Endodermal cell (in vitro differentiated cells): ENCODE results near the gene PYCR2. TPM values are rescaled to one million over a fixed set of nuclear protein-coding genes. Genes with fewer than 3 reads are reported as not detected.

ENCODE experiments used
- DNase-seq: peaks from one replicate; pipeline ENCODE4 v3.0.0-alpha.2; 2017
- H3K27ac ChIP-seq: 2 replicates; pipeline ENCODE4 v1.5.1; 2013; ENCODE audit warnings: mild to moderate bottlenecking, low read depth, low read length, moderate library complexity
- H3K27me3 ChIP-seq: 2 replicates; pipeline ENCODE4 v1.6.1; 2013; ENCODE audit warnings: mild to moderate bottlenecking, low read length, moderate library complexity; ENCODE audit not compliant: insufficient read depth, control insufficient read depth, poor library complexity, severe bottlenecking
- H3K36me3 ChIP-seq: 2 replicates; pipeline ENCODE4 v1.7.0; 2013; ENCODE audit warnings: mild to moderate bottlenecking, low read length, moderate library complexity; ENCODE audit not compliant: control insufficient read depth, insufficient read depth
- H3K4me1 ChIP-seq: one replicate; pipeline ENCODE4 v1.7.0; 2013; ENCODE audit warnings: low read length; ENCODE audit not compliant: control insufficient read depth, insufficient read depth
- H3K4me3 ChIP-seq: 2 replicates; pipeline ENCODE4 v1.5.1; 2013; ENCODE audit warnings: mild to moderate bottlenecking, low read length, moderate library complexity
- H3K9ac ChIP-seq: 2 replicates; pipeline ENCODE4 v1.6.1; 2013; ENCODE audit warnings: mild to moderate bottlenecking, low read length, moderate library complexity; ENCODE audit not compliant: poor library complexity, severe bottlenecking; ENCODE audit errors: extremely low read depth
- H3K9me3 ChIP-seq: 2 replicates; pipeline ENCODE4 v1.6.1; 2013; ENCODE audit warnings: mild to moderate bottlenecking, low read length, moderate library complexity; ENCODE audit not compliant: control insufficient read depth
- H3K27ac Mint-ChIP-seq: 2 replicates; pipeline ENCODE4 v1.8.0; 2020; ENCODE audit warnings: mixed read lengths
- H3K27me3 Mint-ChIP-seq: 2 replicates; pipeline ENCODE4 v1.8.0; 2021; ENCODE audit warnings: mild to moderate bottlenecking, mixed read lengths; ENCODE audit not compliant: insufficient read depth
- H3K36me3 Mint-ChIP-seq: 2 replicates; pipeline ENCODE4 v1.8.0; 2020; ENCODE audit warnings: low read depth, mixed read lengths
- H3K4me1 Mint-ChIP-seq: 2 replicates; pipeline ENCODE4 v1.8.0; 2020; ENCODE audit warnings: mixed read lengths
- H3K4me3 Mint-ChIP-seq: 2 replicates; pipeline ENCODE4 v1.8.0; 2020; ENCODE audit warnings: mild to moderate bottlenecking, moderate library complexity, mixed read lengths
- H3K9me3 Mint-ChIP-seq: 2 replicates; pipeline ENCODE4 v1.8.0; 2020; ENCODE audit warnings: mild to moderate bottlenecking, mixed read lengths
- WGBS, 2 experiments: methylation state at CpG; one replicate each; pipeline versions ENCODE4 v1.1.5 to v1.1.7; 2013; ENCODE audit warnings: missing lambda C conversion rate in 2 of 2, mixed read lengths in 1 of 2; ENCODE audit not compliant: insufficient coverage in 1 of 2, insufficient read length in 1 of 2; 5-methylcytosine and 5-hydroxymethylcytosine counted together
- total RNA-seq, 2 donors: library from RNA; stranded (reverse); fragmentation: NEBNext Ultra II Directional in 1 of 2; extraction: Animal tissue kit (Norgen Biotek cat#: 25700) in 1 of 2; gene quantifications; 2 replicates in 1 of 2; 3 replicates in 1 of 2; pipeline ENCODE4 v1.2.1, GENCODE V29; 2021
- TF ChIP-seq, protein P1 (sequence below): fragments of 200-600 bp; sonication (generic); conservative IDR thresholded peaks from 2 replicates; pipeline ENCODE4 v1.5.0; 2021; ENCODE audit warnings: antibody characterized with exemption, mild to moderate bottlenecking

The PYCR2 gene
- total RNA-seq, 2 donors from 2014 or later: 94.5 to 101 TPM

DNA sequence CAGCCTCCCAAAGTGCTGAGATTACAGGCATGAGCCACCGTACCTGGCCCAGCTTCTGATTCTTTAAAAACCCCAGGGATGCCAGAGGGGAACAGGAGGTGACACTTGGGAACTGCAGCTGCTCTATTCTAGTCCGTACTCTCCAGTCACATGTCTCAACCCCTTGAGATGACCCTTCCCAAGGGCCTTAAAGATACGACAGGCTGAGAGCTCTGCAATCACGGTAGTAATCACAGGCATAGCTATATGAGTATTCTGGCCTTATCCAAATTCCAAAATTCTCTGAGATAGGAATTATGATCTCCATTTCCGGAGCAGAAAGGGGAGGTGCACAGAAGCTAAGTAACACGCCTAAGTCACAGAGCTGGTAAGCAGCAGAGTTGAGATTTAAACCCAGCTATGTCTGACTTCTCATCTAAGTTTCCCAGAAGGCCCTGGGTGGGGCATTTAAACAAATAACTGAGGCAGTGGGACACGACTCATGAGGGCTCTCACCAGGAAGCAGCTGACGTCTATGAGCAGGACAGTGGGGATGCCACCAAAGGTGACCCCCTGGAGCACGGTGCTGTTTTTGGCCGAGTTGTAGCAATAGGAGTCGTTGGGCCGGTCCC is 47.0 kb downstream of the PYCR2 start:
- no peaks in the 10 kb centered on the region for H3K9me3 ChIP-seq
- TF ChIP-seq, protein P1, sequence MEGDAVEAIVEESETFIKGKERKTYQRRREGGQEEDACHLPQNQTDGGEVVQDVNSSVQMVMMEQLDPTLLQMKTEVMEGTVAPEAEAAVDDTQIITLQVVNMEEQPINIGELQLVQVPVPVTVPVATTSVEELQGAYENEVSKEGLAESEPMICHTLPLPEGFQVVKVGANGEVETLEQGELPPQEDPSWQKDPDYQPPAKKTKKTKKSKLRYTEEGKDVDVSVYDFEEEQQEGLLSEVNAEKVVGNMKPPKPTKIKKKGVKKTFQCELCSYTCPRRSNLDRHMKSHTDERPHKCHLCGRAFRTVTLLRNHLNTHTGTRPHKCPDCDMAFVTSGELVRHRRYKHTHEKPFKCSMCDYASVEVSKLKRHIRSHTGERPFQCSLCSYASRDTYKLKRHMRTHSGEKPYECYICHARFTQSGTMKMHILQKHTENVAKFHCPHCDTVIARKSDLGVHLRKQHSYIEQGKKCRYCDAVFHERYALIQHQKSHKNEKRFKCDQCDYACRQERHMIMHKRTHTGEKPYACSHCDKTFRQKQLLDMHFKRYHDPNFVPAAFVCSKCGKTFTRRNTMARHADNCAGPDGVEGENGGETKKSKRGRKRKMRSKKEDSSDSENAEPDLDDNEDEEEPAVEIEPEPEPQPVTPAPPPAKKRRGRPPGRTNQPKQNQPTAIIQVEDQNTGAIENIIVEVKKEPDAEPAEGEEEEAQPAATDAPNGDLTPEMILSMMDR: no peak
- Mint-ChIP-seq H3K4me3 (no peak overlapping the region), H3K9me3 (no peaks in the 10 kb centered on the region), H3K27me3 (no peaks in the 10 kb centered on the region), H3K27ac (peak overlapping the region; percentile 12), H3K36me3 (peaks cover 46% of the 10 kb centered on the region), H3K4me1 (peaks cover 48% of the 10 kb centered on the region)
- no peak overlapping the region for H3K9ac ChIP-seq
- WGBS, 2 experiments: 95 to 97% methylated on average over 10 to 12 of the region's 12 CpGs
- no peak for DNase-seq
- H3K27ac ChIP-seq: no peak overlapping the region
- no peaks in the 10 kb centered on the region for H3K27me3 ChIP-seq
- H3K36me3 ChIP-seq: peaks cover 74% of the 10 kb centered on the region
- no peak overlapping the region for H3K4me3 ChIP-seq
- H3K4me1 ChIP-seq: peaks cover 27% of the 10 kb centered on the region

DNA sequence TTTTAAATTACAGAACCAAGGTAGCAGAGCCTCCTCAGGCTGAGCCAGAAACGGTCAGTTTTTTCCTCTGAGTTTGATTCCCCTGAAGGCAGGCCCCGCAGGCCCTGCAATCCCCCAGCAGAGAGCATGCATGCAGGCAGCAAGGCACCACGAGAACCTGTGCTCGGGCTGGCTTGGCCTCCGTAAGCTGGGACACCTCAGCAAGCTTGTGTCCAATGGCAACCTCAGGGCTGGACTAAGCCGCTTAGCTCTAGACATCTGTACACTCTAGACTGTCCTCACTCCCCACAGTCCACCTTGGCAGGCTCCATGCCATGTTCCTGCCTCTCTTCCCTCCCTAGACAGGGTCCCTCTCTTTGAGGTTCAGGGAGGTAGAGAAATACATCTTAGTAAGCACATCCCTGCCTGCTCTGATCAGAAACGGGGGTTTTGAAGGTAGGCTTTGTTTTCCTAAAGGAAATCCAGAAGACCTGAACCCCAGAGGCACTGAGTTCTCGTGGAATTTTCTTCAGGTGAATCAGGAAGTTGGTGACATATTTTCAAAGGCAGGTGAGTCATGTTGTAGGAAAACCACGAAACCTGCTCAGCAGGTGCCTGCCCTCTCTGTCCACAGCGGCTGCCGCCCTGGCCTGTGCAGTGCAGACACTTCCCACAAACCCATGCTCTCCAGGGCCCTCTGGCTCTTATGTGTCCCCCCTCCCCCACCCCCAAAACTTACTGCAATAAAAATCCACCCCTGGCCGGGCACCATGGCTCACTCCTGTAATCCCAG is 48.8 kb downstream of the PYCR2 start:
- H3K4me3 Mint-ChIP-seq: no peak overlapping the region
- H3K9me3 Mint-ChIP-seq: no peaks in the 10 kb centered on the region
- 90 to 96% methylated on average over 9 to 12 of the region's 12 CpGs for WGBS, 2 experiments
- H3K4me1 Mint-ChIP-seq: peaks cover 36% of the 10 kb centered on the region
- H3K27ac Mint-ChIP-seq: peak overlapping the region; percentile 72
- no peak overlapping the region for H3K4me3 ChIP-seq
- TF ChIP-seq, protein P1: no peak
- no peaks in the 10 kb centered on the region for H3K9me3 ChIP-seq
- peaks cover 87% of the 10 kb centered on the region for H3K36me3 ChIP-seq
- H3K27me3 ChIP-seq: no peaks in the 10 kb centered on the region
- no peak for DNase-seq
- no peak overlapping the region for H3K27ac ChIP-seq
- H3K9ac ChIP-seq: no peak overlapping the region
- peaks cover 64% of the 10 kb centered on the region for H3K36me3 Mint-ChIP-seq
- H3K4me1 ChIP-seq: peaks cover 20% of the 10 kb centered on the region
- H3K27me3 Mint-ChIP-seq: no peaks in the 10 kb centered on the region

DNA sequence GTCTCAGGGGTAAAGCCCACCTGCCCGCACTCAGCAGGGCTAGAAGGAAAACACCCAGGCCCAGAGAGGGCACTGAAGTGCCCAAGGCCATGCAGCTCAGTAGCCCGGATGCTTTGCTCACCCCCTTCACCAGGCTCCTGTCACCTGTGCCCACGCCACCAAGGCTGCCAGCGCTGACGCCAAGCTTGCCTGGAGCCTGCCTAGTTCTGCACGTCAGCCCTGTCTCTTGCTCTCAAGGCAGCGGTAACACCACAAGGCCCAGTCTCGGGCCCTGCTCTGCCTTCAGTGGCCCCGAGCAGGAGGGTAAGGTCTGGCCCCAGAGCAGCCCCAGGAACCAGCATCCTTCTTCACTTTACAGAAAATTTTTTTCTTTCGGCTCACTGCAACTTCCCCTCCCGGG is 49.6 kb downstream of the PYCR2 start:
- H3K4me3 Mint-ChIP-seq: no peak overlapping the region
- Histone ChIP-seq H3K27ac (no peak overlapping the region), H3K4me1 (peaks cover 12% of the 10 kb centered on the region), H3K9ac (no peak overlapping the region), H3K9me3 (no peaks in the 10 kb centered on the region), H3K27me3 (no peaks in the 10 kb centered on the region), H3K4me3 (no peak overlapping the region), H3K36me3 (peaks cover 85% of the 10 kb centered on the region)
- TF ChIP-seq, protein P1: no peak
- H3K36me3 Mint-ChIP-seq: peaks cover 69% of the 10 kb centered on the region
- no peaks in the 10 kb centered on the region for H3K27me3 Mint-ChIP-seq
- WGBS, 2 experiments: 94 to 98% methylated on average over 8 to 11 of the region's 11 CpGs
- no peaks in the 10 kb centered on the region for H3K9me3 Mint-ChIP-seq
- peaks cover 28% of the 10 kb centered on the region for H3K4me1 Mint-ChIP-seq
- H3K27ac Mint-ChIP-seq: peak overlapping the region; percentile 4
- no peak for DNase-seq
